ENCODE measurements around the gene KMT5B.

KMT5B gene

DNA sequence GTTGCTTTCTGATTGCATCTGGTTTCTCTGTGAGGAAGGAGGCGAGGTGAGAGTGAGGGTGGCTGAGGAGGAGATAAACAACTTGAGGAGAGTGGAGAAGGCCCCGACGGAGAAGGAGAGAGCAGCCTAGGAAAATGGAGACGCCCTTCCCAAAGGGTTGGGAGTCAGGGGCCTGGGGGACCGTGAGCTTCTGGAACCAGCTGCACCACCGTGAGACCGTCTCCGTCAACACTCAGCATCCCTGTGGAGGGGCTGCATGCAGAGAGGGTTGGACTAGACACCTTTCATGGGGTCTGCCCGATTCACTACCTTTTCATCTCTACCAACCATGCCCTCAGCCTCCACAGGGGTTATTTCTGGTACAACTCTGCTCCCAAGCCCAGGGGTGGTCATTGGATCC, 13.3 kb upstream of the KMT5B start:
- CTCF ChIA-PET = interaction anchor here (0.8 kb wide), 1 partner anchor 17 kb away, joined by 3 read pairs; no protein-coding TSS in a partner anchor

GRCh38 chr11:68224606-68225005, 11.5 kb upstream of the KMT5B start:
- Histone ChIP-seq H3K4me3 (ENCODE audit: low read depth, low read length) (no peak overlapping the region), H3K27ac (ENCODE audit: extremely low read depth, low read depth, low read length) (no peak overlapping the region), H3K4me1 (ENCODE audit: control insufficient read depth, insufficient read depth, low read length) (no peaks in the 10 kb centered on the region), H3K9me3 (ENCODE audit: control insufficient read depth, insufficient read depth, low read depth, low read length) (no peaks in the 10 kb centered on the region), H3K36me3 (ENCODE audit: control insufficient read depth in 2 of 2, insufficient read depth in 1 of 2, low read length in 2 of 2) (no peaks in the 10 kb centered on the region)
- ChIA-PET POLR2A (no interaction called here), CTCF (interaction anchor here (1.6 kb wide), 1 partner anchor 16 kb away, joined by 4 read pairs; no protein-coding TSS in a partner anchor)
- TF ChIP-seq, protein P1, sequence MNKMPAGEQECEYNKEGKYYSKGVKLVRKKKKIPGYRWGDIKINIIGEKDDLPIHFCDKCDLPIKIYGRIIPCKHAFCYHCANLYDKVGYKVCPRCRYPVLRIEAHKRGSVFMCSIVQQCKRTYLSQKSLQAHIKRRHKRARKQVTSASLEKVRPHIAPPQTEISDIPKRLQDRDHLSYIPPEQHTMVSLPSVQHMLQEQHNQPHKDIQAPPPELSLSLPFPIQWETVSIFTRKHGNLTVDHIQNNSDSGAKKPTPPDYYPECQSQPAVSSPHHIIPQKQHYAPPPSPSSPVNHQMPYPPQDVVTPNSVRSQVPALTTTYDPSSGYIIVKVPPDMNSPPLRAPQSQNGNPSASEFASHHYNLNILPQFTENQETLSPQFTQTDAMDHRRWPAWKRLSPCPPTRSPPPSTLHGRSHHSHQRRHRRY (tag by site-specific recombination; IDR thresholded peaks at IDR 0.05) = no peak
- TF ChIP-seq, protein P2, sequence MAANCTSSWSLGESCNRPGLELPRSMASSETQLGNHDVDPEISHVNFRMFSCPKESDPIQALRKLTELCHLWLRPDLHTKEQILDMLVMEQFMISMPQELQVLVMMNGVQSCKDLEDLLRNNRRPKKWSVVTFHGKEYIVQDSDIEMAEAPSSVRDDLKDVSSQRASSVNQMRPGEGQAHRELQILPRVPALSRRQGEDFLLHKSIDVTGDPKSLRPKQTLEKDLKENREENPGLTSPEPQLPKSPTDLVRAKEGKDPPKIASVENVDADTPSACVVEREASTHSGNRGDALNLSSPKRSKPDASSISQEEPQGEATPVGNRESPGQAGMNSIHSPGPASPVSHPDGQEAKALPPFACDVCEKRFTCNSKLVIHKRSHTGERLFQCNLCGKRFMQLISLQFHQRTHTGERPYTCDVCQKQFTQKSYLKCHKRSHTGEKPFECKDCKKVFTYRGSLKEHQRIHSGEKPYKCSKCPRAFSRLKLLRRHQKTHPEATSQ (tag by site-specific recombination; IDR thresholded peaks at IDR 0.05) = no peak
- TF ChIP-seq, protein P3, sequence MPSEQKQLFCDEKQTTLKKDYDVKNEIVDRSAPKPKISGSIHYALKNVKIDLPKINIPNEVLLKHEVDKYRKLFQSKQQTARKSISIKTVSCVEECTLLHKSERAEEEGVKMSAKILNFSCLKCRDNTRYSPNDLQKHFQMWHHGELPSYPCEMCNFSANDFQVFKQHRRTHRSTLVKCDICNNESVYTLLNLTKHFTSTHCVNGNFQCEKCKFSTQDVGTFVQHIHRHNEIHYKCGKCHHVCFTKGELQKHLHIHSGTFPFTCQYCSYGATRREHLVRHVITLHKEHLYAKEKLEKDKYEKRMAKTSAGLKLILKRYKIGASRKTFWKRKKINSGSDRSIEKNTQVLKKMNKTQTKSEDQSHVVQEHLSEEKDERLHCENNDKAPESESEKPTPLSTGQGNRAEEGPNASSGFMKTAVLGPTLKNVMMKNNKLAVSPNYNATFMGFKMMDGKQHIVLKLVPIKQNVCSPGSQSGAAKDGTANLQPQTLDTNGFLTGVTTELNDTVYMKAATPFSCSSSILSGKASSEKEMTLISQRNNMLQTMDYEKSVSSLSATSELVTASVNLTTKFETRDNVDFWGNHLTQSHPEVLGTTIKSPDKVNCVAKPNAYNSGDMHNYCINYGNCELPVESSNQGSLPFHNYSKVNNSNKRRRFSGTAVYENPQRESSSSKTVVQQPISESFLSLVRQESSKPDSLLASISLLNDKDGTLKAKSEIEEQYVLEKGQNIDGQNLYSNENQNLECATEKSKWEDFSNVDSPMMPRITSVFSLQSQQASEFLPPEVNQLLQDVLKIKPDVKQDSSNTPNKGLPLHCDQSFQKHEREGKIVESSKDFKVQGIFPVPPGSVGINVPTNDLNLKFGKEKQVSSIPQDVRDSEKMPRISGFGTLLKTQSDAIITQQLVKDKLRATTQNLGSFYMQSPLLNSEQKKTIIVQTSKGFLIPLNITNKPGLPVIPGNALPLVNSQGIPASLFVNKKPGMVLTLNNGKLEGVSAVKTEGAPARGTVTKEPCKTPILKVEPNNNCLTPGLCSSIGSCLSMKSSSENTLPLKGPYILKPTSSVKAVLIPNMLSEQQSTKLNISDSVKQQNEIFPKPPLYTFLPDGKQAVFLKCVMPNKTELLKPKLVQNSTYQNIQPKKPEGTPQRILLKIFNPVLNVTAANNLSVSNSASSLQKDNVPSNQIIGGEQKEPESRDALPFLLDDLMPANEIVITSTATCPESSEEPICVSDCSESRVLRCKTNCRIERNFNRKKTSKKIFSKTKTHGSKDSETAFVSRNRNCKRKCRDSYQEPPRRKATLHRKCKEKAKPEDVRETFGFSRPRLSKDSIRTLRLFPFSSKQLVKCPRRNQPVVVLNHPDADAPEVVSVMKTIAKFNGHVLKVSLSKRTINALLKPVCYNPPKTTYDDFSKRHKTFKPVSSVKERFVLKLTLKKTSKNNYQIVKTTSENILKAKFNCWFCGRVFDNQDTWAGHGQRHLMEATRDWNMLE (tag by site-specific recombination; conservative IDR thresholded peaks at IDR 0.05; ENCODE audit: low read depth) = no peak
- no peak for TF ChIP-seq ZSCAN23 (tag by site-specific recombination; IDR thresholded peaks at IDR 0.05)
- TF ChIP-seq, protein P4, sequence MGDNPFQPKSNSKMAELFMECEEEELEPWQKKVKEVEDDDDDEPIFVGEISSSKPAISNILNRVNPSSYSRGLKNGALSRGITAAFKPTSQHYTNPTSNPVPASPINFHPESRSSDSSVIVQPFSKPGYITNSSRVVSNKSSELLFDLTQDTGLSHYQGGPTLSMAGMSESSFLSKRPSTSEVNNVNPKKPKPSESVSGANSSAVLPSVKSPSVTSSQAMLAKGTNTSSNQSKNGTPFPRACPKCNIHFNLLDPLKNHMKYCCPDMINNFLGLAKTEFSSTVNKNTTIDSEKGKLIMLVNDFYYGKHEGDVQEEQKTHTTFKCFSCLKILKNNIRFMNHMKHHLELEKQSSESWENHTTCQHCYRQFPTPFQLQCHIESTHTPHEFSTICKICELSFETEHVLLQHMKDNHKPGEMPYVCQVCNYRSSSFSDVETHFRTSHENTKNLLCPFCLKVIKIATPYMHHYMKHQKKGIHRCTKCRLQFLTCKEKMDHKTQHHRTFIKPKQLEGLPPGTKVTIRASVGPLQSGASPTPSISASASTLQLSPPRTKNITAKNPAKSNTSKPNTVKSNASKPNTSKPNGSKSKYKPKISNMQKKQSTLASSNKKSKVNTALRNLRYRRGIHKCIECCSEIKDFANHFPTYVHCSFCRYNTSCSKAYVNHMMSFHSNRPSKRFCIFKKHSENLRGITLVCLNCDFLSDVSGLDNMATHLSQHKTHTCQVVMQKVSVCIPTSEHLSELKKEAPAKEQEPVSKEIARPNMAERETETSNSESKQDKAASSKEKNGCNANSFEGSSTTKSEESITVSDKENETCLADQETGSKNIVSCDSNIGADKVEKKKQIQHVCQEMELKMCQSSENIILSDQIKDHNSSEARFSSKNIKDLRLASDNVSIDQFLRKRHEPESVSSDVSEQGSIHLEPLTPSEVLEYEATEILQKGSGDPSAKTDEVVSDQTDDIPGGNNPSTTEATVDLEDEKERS (tag by site-specific recombination; IDR thresholded peaks at IDR 0.05) = no peak
- TF ChIP-seq ZNF768 (tag by site-specific recombination; IDR thresholded peaks at IDR 0.05) = no peak
- no peak for TF ChIP-seq ZNF580 (tag by site-specific recombination; IDR thresholded peaks at IDR 0.05)
- no peak for TF ChIP-seq SP2 (tag by site-specific recombination; IDR thresholded peaks at IDR 0.05)
- TF ChIP-seq ZNF692 (tag by site-specific recombination; IDR thresholded peaks at IDR 0.05) = no peak

More for the DNA sequence above, 13.3 kb upstream of the KMT5B start:
- Histone ChIP-seq H3K4me1 (ENCODE audit: control insufficient read depth, insufficient read depth, low read length) (no peaks in the 10 kb centered on the region), H3K36me3 (ENCODE audit: control insufficient read depth in 2 of 2, insufficient read depth in 1 of 2, low read length in 2 of 2) (no peaks in the 10 kb centered on the region), H3K9me3 (ENCODE audit: control insufficient read depth, insufficient read depth, low read depth, low read length) (no peaks in the 10 kb centered on the region), H3K27ac (ENCODE audit: extremely low read depth, low read depth, low read length) (no peak overlapping the region), H3K4me3 (ENCODE audit: low read depth, low read length) (no peak overlapping the region)
- POLR2A ChIA-PET = no interaction called here
- TF ChIP-seq ZNF664 (tag by site-specific recombination; IDR thresholded peaks at IDR 0.05) (no peak), ZNF16 (tag by site-specific recombination; IDR thresholded peaks at IDR 0.05; ENCODE audit: low read depth) (no peak), ZNF776 (tag by site-specific recombination; IDR thresholded peaks at IDR 0.05; ENCODE audit: borderline replicate concordance) (no peak), ZNF341 (tag by site-specific recombination; IDR thresholded peaks at IDR 0.05; ENCODE audit: low read depth) (no peak), ZNF132 (tag by site-specific recombination; IDR thresholded peaks at IDR 0.05; ENCODE audit: borderline replicate concordance) (no peak), ZBTB20 (tag by site-specific recombination; IDR thresholded peaks at IDR 0.05) (no peak), OVOL3 (tag by site-specific recombination; IDR thresholded peaks at IDR 0.05) (no peak), ZNF157 (tag by site-specific recombination; IDR thresholded peaks at IDR 0.05) (no peak)

All from HEK293 (cell line).